ENCODE data around the gene ACSL1. TPM values are rescaled to one million over a fixed set of nuclear protein-coding genes. Genes with fewer than 3 reads are reported as not detected.

The ACSL1 gene
- total and polyA plus RNA-seq, 9 of the 15 experiments (the other 6 are each of a cell fraction or from before 2014, with no cell fraction given), result 6.7 to 24.1 (median 15.0) TPM

- TF ChIP-seq RERE (CRISPR knock-in tag; IDR thresholded peaks at IDR 0.05; ENCODE audit: borderline replicate concordance) (no peak), GATAD2A (IDR thresholded peaks at IDR 0.05) (no peak), NR0B1 (IDR thresholded peaks at IDR 0.05; ENCODE audit: partially characterized antibody) (no peak), ZBTB12 (CRISPR knock-in tag; IDR thresholded peaks at IDR 0.05) (no peak), GATAD2B (IDR thresholded peaks at IDR 0.05; ENCODE audit: borderline replicate concordance) (0 out of 2 replicates have a peak, but pooled peaks have one; percentile 27), NBN (IDR thresholded peaks at IDR 0.05; ENCODE audit: low read depth) (no peak), ETV1 (tag; conservative IDR thresholded peaks at IDR 0.05; ENCODE audit: low read depth) (no peak; the same call in 1 of the 2 replicates), EP400 (IDR thresholded peaks at IDR 0.05) (no peak; the same call in 1 of the 2 replicates), SMARCE1 (IDR thresholded peaks at IDR 0.05) (peak; percentile 77), ZNF436 (CRISPR knock-in tag; IDR thresholded peaks at IDR 0.05) (no peak), ZZZ3 (IDR thresholded peaks at IDR 0.05) (no peak), USF1 (CRISPR knock-in tag; IDR thresholded peaks at IDR 0.05) (no peak), RFX5 (IDR thresholded peaks at IDR 0.05; ENCODE audit: low read depth, low read length) (no peak), ZNF274 (IDR thresholded peaks at IDR 0.05; ENCODE audit: borderline replicate concordance, low read depth, low read length) (no peak), CBFA2T3 (IDR thresholded peaks at IDR 0.05) (peak; percentile 72), ZNF445 (CRISPR knock-in tag; IDR thresholded peaks at IDR 0.05; ENCODE audit: low read depth) (no peak), HINFP (tag; conservative IDR thresholded peaks at IDR 0.05; ENCODE audit: low read depth) (no peak), POLR2AphosphoS2 (IDR thresholded peaks at IDR 0.05; ENCODE audit: low read length) (no peak)
Observed at GRCh38 chr4:184815046-184815877, 10.5 kb downstream of the ACSL1 start (continued).

Measured in K562 (cell line).